Type B pancreatic cell (in vitro differentiated cells): ENCODE results near the gene CHAF1B. TPM values are rescaled to one million over a fixed set of nuclear protein-coding genes. Genes with fewer than 3 reads are reported as not detected.

Experiments
- DNase-seq: peaks from one replicate; pipeline ENCODE4 v3.0.0; 2021; ENCODE audit warnings: mixed read lengths; ENCODE audit not compliant: unreplicated experiment; ENCODE audit errors: extremely low spot score
- H3K27ac Mint-ChIP-seq: 2 replicates; pipeline ENCODE4 v1.8.0; 2021; ENCODE audit warnings: mild to moderate bottlenecking, mixed read lengths
- H3K27me3 Mint-ChIP-seq: 2 replicates; pipeline ENCODE4 v1.8.0; 2021; ENCODE audit warnings: mixed read lengths
- H3K36me3 Mint-ChIP-seq: 2 replicates; pipeline ENCODE4 v1.8.0; 2021; ENCODE audit warnings: mixed read lengths
- H3K4me1 Mint-ChIP-seq: one replicate; pipeline ENCODE4 v1.8.0; 2021; ENCODE audit warnings: mixed read lengths; ENCODE audit not compliant: unreplicated experiment
- H3K4me3 Mint-ChIP-seq: 2 replicates; pipeline ENCODE4 v1.8.0; 2021; ENCODE audit warnings: mild to moderate bottlenecking, mixed read lengths
- H3K9me3 Mint-ChIP-seq: 2 replicates; pipeline ENCODE4 v1.8.0; 2021; ENCODE audit warnings: mixed read lengths
- total RNA-seq: library from RNA; stranded (reverse); gene quantifications from 2 replicates; pipeline ENCODE4 v1.2.1, GENCODE V29; 2021; ENCODE audit warnings: low replicate concordance
- TF ChIP-seq, protein P1 (sequence below): fragments of 200-600 bp; sonication (generic); conservative IDR thresholded peaks from 2 replicates; pipeline ENCODE4 v1.5.0; 2021; ENCODE audit warnings: antibody characterized with exemption, mild to moderate bottlenecking

Gene CHAF1B
- total RNA-seq, 1 donor from 2014 or later = 17.1 TPM

- no peaks in the 10 kb centered on the region for H3K4me1 Mint-ChIP-seq
- no peak for DNase-seq
- TF ChIP-seq, protein P1, sequence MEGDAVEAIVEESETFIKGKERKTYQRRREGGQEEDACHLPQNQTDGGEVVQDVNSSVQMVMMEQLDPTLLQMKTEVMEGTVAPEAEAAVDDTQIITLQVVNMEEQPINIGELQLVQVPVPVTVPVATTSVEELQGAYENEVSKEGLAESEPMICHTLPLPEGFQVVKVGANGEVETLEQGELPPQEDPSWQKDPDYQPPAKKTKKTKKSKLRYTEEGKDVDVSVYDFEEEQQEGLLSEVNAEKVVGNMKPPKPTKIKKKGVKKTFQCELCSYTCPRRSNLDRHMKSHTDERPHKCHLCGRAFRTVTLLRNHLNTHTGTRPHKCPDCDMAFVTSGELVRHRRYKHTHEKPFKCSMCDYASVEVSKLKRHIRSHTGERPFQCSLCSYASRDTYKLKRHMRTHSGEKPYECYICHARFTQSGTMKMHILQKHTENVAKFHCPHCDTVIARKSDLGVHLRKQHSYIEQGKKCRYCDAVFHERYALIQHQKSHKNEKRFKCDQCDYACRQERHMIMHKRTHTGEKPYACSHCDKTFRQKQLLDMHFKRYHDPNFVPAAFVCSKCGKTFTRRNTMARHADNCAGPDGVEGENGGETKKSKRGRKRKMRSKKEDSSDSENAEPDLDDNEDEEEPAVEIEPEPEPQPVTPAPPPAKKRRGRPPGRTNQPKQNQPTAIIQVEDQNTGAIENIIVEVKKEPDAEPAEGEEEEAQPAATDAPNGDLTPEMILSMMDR = no peak
- no peak overlapping the region for H3K27ac Mint-ChIP-seq
- H3K36me3 Mint-ChIP-seq = peaks cover 38% of the 10 kb centered on the region
- no peaks in the 10 kb centered on the region for H3K27me3 Mint-ChIP-seq
- H3K9me3 Mint-ChIP-seq = no peaks in the 10 kb centered on the region
- no peak overlapping the region for H3K4me3 Mint-ChIP-seq
Observed at GRCh38 chr21:36359185-36359584, 26.0 kb upstream of the CHAF1B start.

- TF ChIP-seq, protein P1 = no peak
- Mint-ChIP-seq H3K36me3 (peaks cover 44% of the 10 kb centered on the region), H3K4me1 (no peaks in the 10 kb centered on the region), H3K27ac (no peak overlapping the region), H3K4me3 (no peak overlapping the region), H3K27me3 (no peaks in the 10 kb centered on the region), H3K9me3 (no peaks in the 10 kb centered on the region)
- DNase-seq = no peak
Observed at GRCh38 chr21:36369064-36369685, 16.0 kb upstream of the CHAF1B start.

- no peaks in the 10 kb centered on the region for H3K4me1 Mint-ChIP-seq
- H3K27ac Mint-ChIP-seq = no peak overlapping the region
- TF ChIP-seq, protein P1 = no peak
- no peaks in the 10 kb centered on the region for H3K9me3 Mint-ChIP-seq
- no peak for DNase-seq
- H3K27me3 Mint-ChIP-seq = no peaks in the 10 kb centered on the region
- no peak overlapping the region for H3K4me3 Mint-ChIP-seq
- H3K36me3 Mint-ChIP-seq = peaks cover 24% of the 10 kb centered on the region
Observed at GRCh38 chr21:36375994-36376393, 9.2 kb upstream of the CHAF1B start.

DNA sequence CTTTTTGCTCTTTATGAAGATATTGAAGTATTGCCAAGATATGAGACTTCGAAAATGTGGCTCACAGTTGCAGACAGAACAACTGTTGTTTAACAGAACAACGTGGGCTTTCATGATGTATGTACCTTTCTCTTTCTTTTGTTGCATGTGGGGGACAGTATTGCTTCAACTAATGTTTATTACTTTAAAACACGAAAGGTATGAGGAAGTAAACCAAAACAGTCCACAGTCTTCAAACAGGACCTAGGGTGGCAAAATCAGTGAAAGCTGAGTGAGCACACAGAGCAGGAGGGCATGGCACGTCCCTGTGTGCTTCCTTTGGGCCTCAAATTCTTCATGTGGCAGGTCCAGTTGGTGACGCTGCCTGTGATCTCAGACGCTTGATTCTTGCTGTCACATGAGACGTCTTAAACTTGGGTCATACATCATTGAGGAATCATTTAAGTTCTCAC lies 7.8 kb upstream of the CHAF1B start:
- TF ChIP-seq, protein P1 = no peak
- H3K36me3 Mint-ChIP-seq = peaks cover 14% of the 10 kb centered on the region
- H3K9me3 Mint-ChIP-seq = no peaks in the 10 kb centered on the region
- peak overlapping the region; percentile 50 for H3K27ac Mint-ChIP-seq
- peaks cover 3% of the 10 kb centered on the region for H3K4me1 Mint-ChIP-seq
- no peak overlapping the region for H3K4me3 Mint-ChIP-seq
- no peaks in the 10 kb centered on the region for H3K27me3 Mint-ChIP-seq
- no peak for DNase-seq

DNA sequence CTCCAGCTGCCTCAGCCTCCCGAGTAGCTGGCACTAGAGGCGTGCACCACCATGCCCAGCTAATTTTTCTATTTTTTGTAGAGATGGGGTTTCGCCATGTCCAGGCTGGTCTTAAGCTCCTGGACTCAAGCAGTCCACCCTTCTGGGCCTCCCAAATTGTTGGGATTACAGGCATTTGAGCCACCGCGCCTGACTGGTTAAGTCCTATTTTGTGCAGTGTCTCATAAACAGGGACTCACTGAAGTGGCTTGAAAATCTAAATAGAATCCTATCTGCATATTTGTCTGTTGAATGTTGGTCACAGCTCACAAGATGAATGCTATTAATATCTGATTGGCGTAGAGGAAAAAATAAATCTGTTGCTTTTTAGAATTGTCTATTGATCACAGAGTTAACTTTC lies 5.9 kb upstream of the CHAF1B start:
- DNase-seq = peak; percentile 15
- TF ChIP-seq, protein P1 = no peak
- peaks cover 3% of the 10 kb centered on the region for H3K4me1 Mint-ChIP-seq
- H3K27me3 Mint-ChIP-seq = no peaks in the 10 kb centered on the region
- H3K4me3 Mint-ChIP-seq = no peak overlapping the region
- H3K9me3 Mint-ChIP-seq = no peaks in the 10 kb centered on the region
- no peak overlapping the region for H3K27ac Mint-ChIP-seq
- H3K36me3 Mint-ChIP-seq = peaks cover 10% of the 10 kb centered on the region
